AG04450 (cell line): Measurements from ENCODE around the gene TH. TPM values are rescaled to one million over a fixed set of nuclear protein-coding genes. Genes with fewer than 3 reads are reported as not detected.

Source experiments
- CTCF ChIA-PET: fragments of 300-600, 350-600 bp; formaldehyde crosslinking; extraction: SDS; loops from one replicate; lab custom pipeline; 2022; ENCODE audit warnings: antibody characterized with exemption, inconsistent platforms; lab: Charles Lee
- POLR2A ChIA-PET: fragments of 350-600 bp; formaldehyde crosslinking; extraction: SDS; loops from one replicate; lab custom pipeline; 2021; ENCODE audit warnings: antibody characterized with exemption, inconsistent platforms; lab: Yijun Ruan, JAX
- DNase-seq: peaks from one replicate; pipeline ENCODE4 v3.0.0-alpha.2; 2011; ENCODE audit warnings: low read depth, low spot score
- H3K27ac ChIP-seq: one replicate; pipeline ENCODE4 v1.5.1; 2012; ENCODE audit warnings: low read depth, low read length, control low read depth
- H3K27me3 ChIP-seq: one replicate; pipeline ENCODE4 v1.6.0; 2012; ENCODE audit warnings: low read length; ENCODE audit not compliant: control insufficient read depth, insufficient read depth
- H3K4me3 ChIP-seq: 2 replicates; pipeline ENCODE4 v1.5.1; 2011; ENCODE audit warnings: mild to moderate bottlenecking, low read depth, low read length, control low read depth
- H3K9me3 ChIP-seq: 2 replicates; pipeline ENCODE4 v1.5.1; 2012; ENCODE audit warnings: low read length; ENCODE audit not compliant: control insufficient read depth, insufficient read depth
- polyA plus RNA-seq: library from polyadenylated mRNA; depleted of rRNA; stranded (reverse); fragments of >200 nt; gene quantifications from 2 replicates; pipeline ENCODE4 v1.2.3, GENCODE V29; 2011
- TF ChIP-seq, protein P1 (sequence below): IDR thresholded peaks from 2 replicates; pipeline ENCODE4 v1.5.1; 2011; ENCODE audit warnings: low read depth, low read length, control low read depth, inconsistent platforms

TH gene
- polyA plus RNA-seq, 1 experiment: not detected

DNA sequence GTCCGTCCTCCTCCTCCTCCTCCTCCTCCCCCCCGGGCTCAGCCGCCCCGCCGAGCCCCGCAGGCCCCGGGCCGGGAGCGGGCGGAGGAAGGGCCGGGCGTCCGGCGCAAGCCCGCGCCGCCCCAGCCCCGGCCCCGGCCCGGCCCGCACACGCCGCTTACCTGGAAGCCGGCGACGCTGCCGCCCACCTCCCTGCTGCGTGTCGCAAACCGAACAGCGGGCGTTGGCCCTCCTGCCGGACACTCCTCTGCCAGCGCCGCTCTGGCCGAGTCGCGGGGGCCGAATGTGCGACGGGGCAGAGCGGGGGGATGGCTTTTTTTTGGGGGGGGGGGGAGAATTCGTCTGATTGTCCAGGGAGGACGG is 33.6 kb downstream of the TH start:
- peaks cover 44% of the 10 kb centered on the region for H3K27me3 ChIP-seq
- no peak for DNase-seq
- H3K4me3 ChIP-seq: peak overlapping the region; percentile 47
- CTCF ChIA-PET: interaction anchor here (0.6 to 1.3 kb wide), 2 partner anchors 14 to 15 kb away, joined by 5 read pairs; no protein-coding TSS in a partner anchor
- POLR2A ChIA-PET: no interaction called here
- TF ChIP-seq, protein P1, sequence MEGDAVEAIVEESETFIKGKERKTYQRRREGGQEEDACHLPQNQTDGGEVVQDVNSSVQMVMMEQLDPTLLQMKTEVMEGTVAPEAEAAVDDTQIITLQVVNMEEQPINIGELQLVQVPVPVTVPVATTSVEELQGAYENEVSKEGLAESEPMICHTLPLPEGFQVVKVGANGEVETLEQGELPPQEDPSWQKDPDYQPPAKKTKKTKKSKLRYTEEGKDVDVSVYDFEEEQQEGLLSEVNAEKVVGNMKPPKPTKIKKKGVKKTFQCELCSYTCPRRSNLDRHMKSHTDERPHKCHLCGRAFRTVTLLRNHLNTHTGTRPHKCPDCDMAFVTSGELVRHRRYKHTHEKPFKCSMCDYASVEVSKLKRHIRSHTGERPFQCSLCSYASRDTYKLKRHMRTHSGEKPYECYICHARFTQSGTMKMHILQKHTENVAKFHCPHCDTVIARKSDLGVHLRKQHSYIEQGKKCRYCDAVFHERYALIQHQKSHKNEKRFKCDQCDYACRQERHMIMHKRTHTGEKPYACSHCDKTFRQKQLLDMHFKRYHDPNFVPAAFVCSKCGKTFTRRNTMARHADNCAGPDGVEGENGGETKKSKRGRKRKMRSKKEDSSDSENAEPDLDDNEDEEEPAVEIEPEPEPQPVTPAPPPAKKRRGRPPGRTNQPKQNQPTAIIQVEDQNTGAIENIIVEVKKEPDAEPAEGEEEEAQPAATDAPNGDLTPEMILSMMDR: no peak
- no peaks in the 10 kb centered on the region; the same call in 1 of the 2 replicates for H3K9me3 ChIP-seq
- no peak overlapping the region for H3K27ac ChIP-seq

GRCh38 chr11:2137202-2138067 is 34.2 kb downstream of the TH start:
- ChIA-PET CTCF (interaction anchor here (0.6 to 2.2 kb wide), 6 partner anchors 14 to 383 kb away, joined by 5 to 7 read pairs (median 5); no protein-coding TSS in a partner anchor), POLR2A (interaction anchor here (0.6 to 1.4 kb wide), 7 partner anchors 9 to 263 kb away, joined by 3 to 14 read pairs (median 3); partner anchors contain the start of gene TSSC4)
- H3K27ac ChIP-seq: peak overlapping the region; percentile 31
- peak overlapping the region; percentile 47 for H3K4me3 ChIP-seq
- no peaks in the 10 kb centered on the region; the same call in 1 of the 2 replicates for H3K9me3 ChIP-seq
- DNase-seq: peak; percentile 37
- TF ChIP-seq, protein P1: no peak
- H3K27me3 ChIP-seq: peaks cover 39% of the 10 kb centered on the region

- Histone ChIP-seq H3K9me3 (no peaks in the 10 kb centered on the region; the same call in 1 of the 2 replicates), H3K27me3 (peaks cover 38% of the 10 kb centered on the region), H3K4me3 (peak overlapping the region; percentile 44), H3K27ac (no peak overlapping the region)
- ChIA-PET POLR2A (interaction anchor here (0.6 to 1.4 kb wide), 7 partner anchors 8 to 263 kb away, joined by 3 to 14 read pairs (median 3); partner anchors contain the start of gene TSSC4), CTCF (interaction anchor here (0.6 to 2.2 kb wide), 4 partner anchors 15 to 382 kb away, joined by 5 to 7 read pairs (median 5); no protein-coding TSS in a partner anchor)
- TF ChIP-seq, protein P1: no peak
- DNase-seq: no peak
Observed at GRCh38 chr11:2136952-2137201, 34.7 kb downstream of the TH start.

GRCh38 chr11:2136209-2136951 is 35.2 kb downstream of the TH start:
- ChIA-PET POLR2A (interaction anchor here (0.6 to 1.4 kb wide), 5 partner anchors 8 to 264 kb away, joined by 3 to 14 read pairs (median 3); partner anchors contain the start of gene TSSC4), CTCF (interaction anchor here (0.6 to 2.2 kb wide), 3 partner anchors 16 to 382 kb away, joined by 5 to 7 read pairs (median 5); no protein-coding TSS in a partner anchor)
- no peak for DNase-seq
- H3K4me3 ChIP-seq: peak overlapping the region; percentile 44
- TF ChIP-seq, protein P1: no peak
- peaks cover 4% of the 10 kb centered on the region; the same call in 1 of the 2 replicates for H3K9me3 ChIP-seq
- peaks cover 35% of the 10 kb centered on the region for H3K27me3 ChIP-seq
- H3K27ac ChIP-seq: no peak overlapping the region
